DOHH2 (cell line): ENCODE measurements around the gene HHATL.

ENCODE experiments used
- EZH2phosphoT487 ChIP-seq: fragments of 200-600 bp; sonication (generic); IDR thresholded peaks from 2 replicates; pipeline ENCODE4 v1.6.1; 2017; ENCODE audit warnings: borderline replicate concordance, mild to moderate bottlenecking, antibody characterized with exemption, low read length, moderate library complexity, mixed read lengths
- TF ChIP-seq, protein P1 (sequence below): fragments of 200-600 bp; sonication (generic); IDR thresholded peaks from one replicate; pipeline ENCODE4 v1.5.1; 2014; ENCODE audit warnings: antibody characterized with exemption, mild to moderate bottlenecking, low read depth, low read length; ENCODE audit not compliant: poor library complexity, severe bottlenecking

DNA sequence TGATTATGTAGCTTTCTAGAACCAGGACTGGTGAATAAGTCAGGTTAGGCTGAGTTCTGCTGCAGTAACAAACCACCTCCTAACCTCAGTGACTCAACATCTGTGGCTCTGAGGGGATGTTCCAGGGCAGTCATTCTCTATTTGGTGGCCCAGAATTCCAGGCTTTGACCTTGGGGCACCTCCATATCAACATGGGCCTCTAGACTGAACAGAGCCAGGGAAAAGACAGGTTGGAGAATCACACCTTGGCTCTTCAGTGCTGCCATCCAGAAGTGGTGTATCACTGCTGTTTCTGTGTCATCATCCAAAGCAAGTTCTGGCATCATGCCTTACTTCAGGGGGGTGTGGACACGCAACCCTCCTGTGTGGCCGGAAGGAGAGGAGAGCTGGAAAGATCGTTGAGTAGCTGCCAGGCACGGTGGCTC is 33.8 kb downstream of the HHATL start:
- TF ChIP-seq, protein P1, sequence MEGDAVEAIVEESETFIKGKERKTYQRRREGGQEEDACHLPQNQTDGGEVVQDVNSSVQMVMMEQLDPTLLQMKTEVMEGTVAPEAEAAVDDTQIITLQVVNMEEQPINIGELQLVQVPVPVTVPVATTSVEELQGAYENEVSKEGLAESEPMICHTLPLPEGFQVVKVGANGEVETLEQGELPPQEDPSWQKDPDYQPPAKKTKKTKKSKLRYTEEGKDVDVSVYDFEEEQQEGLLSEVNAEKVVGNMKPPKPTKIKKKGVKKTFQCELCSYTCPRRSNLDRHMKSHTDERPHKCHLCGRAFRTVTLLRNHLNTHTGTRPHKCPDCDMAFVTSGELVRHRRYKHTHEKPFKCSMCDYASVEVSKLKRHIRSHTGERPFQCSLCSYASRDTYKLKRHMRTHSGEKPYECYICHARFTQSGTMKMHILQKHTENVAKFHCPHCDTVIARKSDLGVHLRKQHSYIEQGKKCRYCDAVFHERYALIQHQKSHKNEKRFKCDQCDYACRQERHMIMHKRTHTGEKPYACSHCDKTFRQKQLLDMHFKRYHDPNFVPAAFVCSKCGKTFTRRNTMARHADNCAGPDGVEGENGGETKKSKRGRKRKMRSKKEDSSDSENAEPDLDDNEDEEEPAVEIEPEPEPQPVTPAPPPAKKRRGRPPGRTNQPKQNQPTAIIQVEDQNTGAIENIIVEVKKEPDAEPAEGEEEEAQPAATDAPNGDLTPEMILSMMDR, result no peak
- no peak for TF ChIP-seq EZH2phosphoT487
